HCT116 (cell line): ENCODE data around the gene C4BPB. TPM values are rescaled to one million over a fixed set of nuclear protein-coding genes. Genes with fewer than 3 reads are reported as not detected.

ENCODE experiments used
- ATAC-seq: fragments of 200-7000 bp; cut with Tn5 transposase; 2 replicates; pipeline ENCODE4 v1.9.1; 2020; ENCODE audit warnings: mild to moderate bottlenecking, moderate library complexity
- BruUV-seq: library from RNA; stranded (reverse); fragments of 400-500 nt; replicated peaks from 2 replicates; lab custom pipeline; 2021; lab: Mats Ljungman, UMichigan
- CTCF ChIA-PET: fragments of 300-600 bp; sonication (Branson Sonifier 250); formaldehyde crosslinking; loops from one replicate; lab custom pipeline; 2021; ENCODE audit warnings: antibody characterized with exemption; lab: Charles Lee
- POLR2A ChIA-PET: fragments of 300-600, 350-600 bp; sonication (Branson Sonifier 250); formaldehyde crosslinking; loops from one replicate; lab custom pipeline; 2021; ENCODE audit warnings: antibody characterized with exemption; lab: Charles Lee
- RAD21 ChIA-PET, 2 experiments: fragments of 300-600 bp; sonication (Branson Sonifier 250); formaldehyde crosslinking; loops; one replicate each; lab custom pipeline; 2023; ENCODE audit warnings: low total read pairs in 2 of 2; ENCODE audit not compliant: uncharacterized antibody in 2 of 2, unreplicated experiment in 2 of 2, low non-redundant PET in 1 of 2; lab: Charles Lee
- DNase-seq: peaks from one replicate; pipeline ENCODE4 v3.0.0-alpha.2; 2010; ENCODE audit warnings: low read depth, low spot score
- H2AFZ ChIP-seq: fragments of 200-600 bp; shearing (Covaris generic), sonication (generic); 2 replicates; pipeline ENCODE4 v1.6.1; 2017; ENCODE audit warnings: low read depth, mixed run types, mixed read lengths, antibody characterized with exemption, low read length; ENCODE audit not compliant: poor library complexity, severe bottlenecking
- H3K27ac ChIP-seq: 2 replicates; pipeline ENCODE4 v1.5.1; 2012; ENCODE audit warnings: low read depth, low read length
- H3K27me3 ChIP-seq: fragments of 200-600 bp; sonication (generic); 2 replicates; pipeline ENCODE4 v1.6.1; 2016; ENCODE audit warnings: mixed run types, low read length, mixed read lengths; ENCODE audit not compliant: insufficient read depth
- H3K36me3 ChIP-seq, 2 experiments: fragments of 200-500 bp in 1 of 2; fragments of 200-600 bp in 1 of 2; sonication (Bioruptor generic) in 1 of 2; sonication (generic) in 1 of 2; 2 replicates each; pipeline versions ENCODE4 v1.5.1 to v1.6.1; 2014 to 2016; ENCODE audit warnings: low read length in 2 of 2, inconsistent platforms in 1 of 2, mixed read lengths in 1 of 2, mixed run types in 1 of 2; ENCODE audit not compliant: insufficient read depth in 2 of 2, control insufficient read depth in 1 of 2
- H3K4me1 ChIP-seq, 2 experiments: fragments of 200-600 bp in 1 of 2; sonication (generic) in 1 of 2; 2 replicates each; pipeline versions ENCODE4 v1.5.1 to v1.6.1; 2012 to 2017; ENCODE audit warnings: low read length in 2 of 2, inconsistent platforms in 1 of 2, mild to moderate bottlenecking in 1 of 2, mixed read lengths in 1 of 2, mixed run types in 1 of 2, moderate library complexity in 1 of 2; ENCODE audit not compliant: insufficient read depth in 2 of 2, control insufficient read depth in 1 of 2
- H3K4me2 ChIP-seq: fragments of 200-600 bp; sonication (generic); 2 replicates; pipeline ENCODE4 v1.6.1; 2017; ENCODE audit warnings: mixed run types, low read length, mixed read lengths
- H3K4me3 ChIP-seq, 2 experiments: fragments of 200-600 bp in 1 of 2; sonication (generic) in 1 of 2; replicated peaks in 1 of 2; 2 replicates each; pipeline ENCODE4 v1.5.1; 2011 to 2016; ENCODE audit warnings: low read length in 2 of 2, control low read depth in 1 of 2, low read depth in 1 of 2, mild to moderate bottlenecking in 1 of 2, mixed read lengths in 1 of 2, mixed run types in 1 of 2
- H3K79me2 ChIP-seq: fragments of 200-600 bp; sonication (generic); 2 replicates; pipeline ENCODE4 v1.6.1; 2017; ENCODE audit warnings: mild to moderate bottlenecking, mixed run types, low read length, moderate library complexity, mixed read lengths; ENCODE audit not compliant: insufficient read depth
- H3K9ac ChIP-seq: fragments of 200-600 bp; sonication (generic); 2 replicates; pipeline ENCODE4 v1.6.1; 2016; ENCODE audit warnings: low read length, mixed read lengths
- H3K9me2 ChIP-seq: fragments of 200-600 bp; sonication (generic), shearing (Covaris generic); 2 replicates; pipeline ENCODE4 v1.6.1; 2017; ENCODE audit warnings: mixed run types, mild to moderate bottlenecking, moderate library complexity; ENCODE audit not compliant: insufficient read depth
- H3K9me3 ChIP-seq, 2 experiments: fragments of 200-500 bp in 1 of 2; fragments of 200-600 bp in 1 of 2; sonication (Bioruptor generic) in 1 of 2; sonication (generic) in 1 of 2; 2 replicates each; pipeline ENCODE4 v1.6.1; 2014 to 2017; ENCODE audit warnings: low read length in 2 of 2, mixed read lengths in 2 of 2, inconsistent platforms in 1 of 2, low read depth in 1 of 2, mild to moderate bottlenecking in 1 of 2, mixed run types in 1 of 2, moderate library complexity in 1 of 2; ENCODE audit not compliant: control insufficient read depth in 1 of 2, insufficient read depth in 1 of 2
- H4K20me1 ChIP-seq: fragments of 200-600 bp; sonication (generic), shearing (Covaris generic); 2 replicates; pipeline ENCODE4 v1.6.1; 2017; ENCODE audit warnings: mixed run types, mild to moderate bottlenecking, moderate library complexity; ENCODE audit not compliant: insufficient read depth
- CBX3 ChIP-seq: IDR thresholded peaks from 2 replicates; pipeline ENCODE4 v1.6.1; 2012; ENCODE audit warnings: low read depth
- CEBPB ChIP-seq: IDR thresholded peaks from 2 replicates; pipeline ENCODE4 v1.6.1; 2012; ENCODE audit warnings: low read depth
- EGR1 ChIP-seq: IDR thresholded peaks from 2 replicates; pipeline ENCODE4 v1.6.1; 2012; ENCODE audit warnings: low read depth
- ELF1 ChIP-seq: IDR thresholded peaks from 2 replicates; pipeline ENCODE4 v1.6.1; 2012; ENCODE audit warnings: low read depth, borderline replicate concordance
- EZH2 ChIP-seq: fragments of 200-600 bp; sonication (generic); IDR thresholded peaks from 2 replicates; pipeline ENCODE4 v1.6.1; 2017; ENCODE audit warnings: antibody characterized with exemption, mixed run types
- EZH2phosphoT487 ChIP-seq: fragments of 200-600 bp; IDR thresholded peaks from 2 replicates; pipeline ENCODE4 v1.6.1; 2018; ENCODE audit warnings: antibody characterized with exemption, borderline replicate concordance
- FOSL1 ChIP-seq: IDR thresholded peaks from 2 replicates; pipeline ENCODE4 v1.6.1; 2012; ENCODE audit warnings: low read depth
- JUND ChIP-seq: IDR thresholded peaks from 2 replicates; pipeline ENCODE4 v1.6.1; 2012
- POLR2A ChIP-seq: IDR thresholded peaks from 2 replicates; pipeline ENCODE4 v1.7.0; 2011; ENCODE audit warnings: borderline replicate concordance; ENCODE audit not compliant: insufficient read depth, insufficient read length; ENCODE audit errors: extremely low read depth
- POLR2AphosphoS5 ChIP-seq: IDR thresholded peaks from 2 replicates; pipeline ENCODE4 v1.6.1; 2011; ENCODE audit warnings: mild to moderate bottlenecking, low read depth, low read length, moderate library complexity
- RAD21 ChIP-seq: IDR thresholded peaks from 2 replicates; pipeline ENCODE4 v1.6.1; 2012; ENCODE audit warnings: low read depth, mild to moderate bottlenecking
- SIN3A ChIP-seq: IDR thresholded peaks from 2 replicates; pipeline ENCODE4 v1.6.1; 2012; ENCODE audit warnings: low read depth
- SP1 ChIP-seq: IDR thresholded peaks from 2 replicates; pipeline ENCODE4 v1.6.1; 2012; ENCODE audit warnings: low read depth
- SRF ChIP-seq: IDR thresholded peaks from 2 replicates; pipeline ENCODE4 v1.6.1; 2012; ENCODE audit warnings: low read depth
- TCF7L2 ChIP-seq: IDR thresholded peaks from 2 replicates; pipeline ENCODE4 v1.7.0; 2011; ENCODE audit warnings: borderline replicate concordance, inconsistent platforms; ENCODE audit not compliant: insufficient read depth, insufficient read length; ENCODE audit errors: extremely low read depth
- YY1 ChIP-seq: IDR thresholded peaks from 2 replicates; pipeline ENCODE4 v1.6.1; 2011; ENCODE audit warnings: low read length, low read depth, moderate library complexity, mild to moderate bottlenecking; ENCODE audit not compliant: insufficient replicate concordance; ENCODE audit errors: extremely low read depth
- ZFX ChIP-seq: fragments of 450-650 bp; IDR thresholded peaks from 2 replicates; pipeline ENCODE4 v1.6.1; 2017
- ZNF274 ChIP-seq: fragments of 200-500 bp; sonication (Bioruptor generic); IDR thresholded peaks from 2 replicates; pipeline ENCODE4 v1.6.1; 2014; ENCODE audit warnings: mild to moderate bottlenecking, low read depth, low read length, inconsistent platforms
- intact Hi-C: fragments of 100-400 bp; cut with micrococcal nuclease; formaldehyde crosslinking; loops from 2 replicates; pipeline ENCODE4 v1.10.0; 2022
- total RNA-seq: library from RNA; stranded (reverse); gene quantifications from one replicate; pipeline ENCODE4 v1.2.1, GENCODE V29; 2021; ENCODE audit not compliant: unreplicated experiment
- TF ChIP-seq, protein P1 (sequence below), 3 experiments: fragments of 200-600 bp in 1 of 3; sonication (generic) in 1 of 3; IDR thresholded peaks in 2 of 3; conservative IDR thresholded peaks in 1 of 3; 2 replicates each; pipeline ENCODE4 v1.5.1; 2012 to 2017; ENCODE audit warnings: low read depth in 2 of 3, low read length in 2 of 3, antibody characterized with exemption in 1 of 3, borderline replicate concordance in 1 of 3, control low read depth in 1 of 3, mild to moderate bottlenecking in 1 of 3, mixed read lengths in 1 of 3, mixed run types in 1 of 3, moderate library complexity in 1 of 3; ENCODE audit not compliant: insufficient read depth in 1 of 3
- TF ChIP-seq, protein P2 (sequence below): IDR thresholded peaks from 2 replicates; pipeline ENCODE4 v1.6.1; 2012
- TF ChIP-seq, protein P3 (sequence below): IDR thresholded peaks from 2 replicates; pipeline ENCODE4 v1.6.1; 2012

C4BPB gene
- total RNA-seq, 1 experiment from 2014 or later, result not detected

DNA sequence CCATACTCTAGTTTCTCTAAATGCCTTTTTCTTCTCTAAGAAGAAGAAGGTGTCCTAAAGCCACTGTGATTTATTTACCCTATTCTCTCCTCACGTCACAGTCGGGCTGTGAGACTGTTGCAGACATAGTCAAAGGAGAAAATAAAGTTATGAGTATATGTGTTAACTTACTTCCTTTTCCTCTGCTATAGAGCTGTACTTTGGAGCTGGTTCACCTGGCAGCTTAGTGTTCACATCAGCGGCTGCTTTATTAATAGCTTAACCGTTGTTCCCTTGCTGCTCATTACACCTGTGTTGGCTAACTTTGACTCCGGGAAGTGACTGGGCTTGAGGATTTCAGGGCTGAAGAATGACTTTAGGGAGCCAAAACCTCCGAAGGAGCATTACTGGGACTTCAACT, 32.0 kb upstream of the C4BPB start:
- H3K9me3 ChIP-seq, result no peaks in the 10 kb centered on the region
- ChIA-PET CTCF (no interaction called here), RAD21 (no interaction called here), POLR2A (no interaction called here)
- no peaks in the 10 kb centered on the region; the same call in 1 of the 2 replicates for H3K79me2 ChIP-seq
- intact Hi-C loops, result no loop called here
- H3K4me2 ChIP-seq, result no peak overlapping the region
- H3K4me3 ChIP-seq, result no peak overlapping the region
- H3K36me3 ChIP-seq, result peaks cover 0 to 3% of the 10 kb centered on the region in 2 experiments; a peak in 1 of 4 replicates
- ATAC-seq, result no peak
- no peaks in the 10 kb centered on the region for H3K9me2 ChIP-seq
- no peak overlapping the region for H2AFZ ChIP-seq
- BruUV-seq, result no TSS peak
- TF ChIP-seq RAD21, result no peak
- TF ChIP-seq EZH2phosphoT487, result no peak
- H3K4me1 ChIP-seq, result peaks cover 4 to 13% of the 10 kb centered on the region in 2 experiments
- no peaks in the 10 kb centered on the region for H4K20me1 ChIP-seq
- H3K27me3 ChIP-seq, result no peaks in the 10 kb centered on the region
- DNase-seq, result no peak
- no peak overlapping the region for H3K27ac ChIP-seq
- no peak overlapping the region for H3K9ac ChIP-seq

DNA sequence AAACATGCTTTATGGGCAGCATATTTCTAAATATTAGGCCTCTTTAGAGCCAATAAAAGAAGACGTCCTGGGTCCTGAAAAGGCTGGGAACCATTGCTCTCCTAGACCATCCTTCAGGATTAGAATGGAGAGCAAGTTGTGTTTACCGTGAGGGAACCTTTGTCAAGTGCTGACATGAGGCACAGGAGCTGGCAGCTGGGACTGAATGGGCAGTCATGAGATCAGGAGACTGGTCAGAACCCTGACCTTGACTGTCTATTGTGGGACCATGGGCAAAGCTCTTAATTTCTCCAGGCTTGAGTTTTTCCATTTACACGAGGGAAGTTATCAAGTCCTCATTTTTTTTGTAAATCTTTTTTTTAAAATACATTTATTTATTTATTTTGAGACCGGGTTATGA, 30.4 kb upstream of the C4BPB start:
- TF ChIP-seq ELF1, result no peak
- TF ChIP-seq POLR2A, result no peak
- TF ChIP-seq POLR2AphosphoS5, result no peak
- TF ChIP-seq TCF7L2, result no peak
- TF ChIP-seq, protein P1, sequence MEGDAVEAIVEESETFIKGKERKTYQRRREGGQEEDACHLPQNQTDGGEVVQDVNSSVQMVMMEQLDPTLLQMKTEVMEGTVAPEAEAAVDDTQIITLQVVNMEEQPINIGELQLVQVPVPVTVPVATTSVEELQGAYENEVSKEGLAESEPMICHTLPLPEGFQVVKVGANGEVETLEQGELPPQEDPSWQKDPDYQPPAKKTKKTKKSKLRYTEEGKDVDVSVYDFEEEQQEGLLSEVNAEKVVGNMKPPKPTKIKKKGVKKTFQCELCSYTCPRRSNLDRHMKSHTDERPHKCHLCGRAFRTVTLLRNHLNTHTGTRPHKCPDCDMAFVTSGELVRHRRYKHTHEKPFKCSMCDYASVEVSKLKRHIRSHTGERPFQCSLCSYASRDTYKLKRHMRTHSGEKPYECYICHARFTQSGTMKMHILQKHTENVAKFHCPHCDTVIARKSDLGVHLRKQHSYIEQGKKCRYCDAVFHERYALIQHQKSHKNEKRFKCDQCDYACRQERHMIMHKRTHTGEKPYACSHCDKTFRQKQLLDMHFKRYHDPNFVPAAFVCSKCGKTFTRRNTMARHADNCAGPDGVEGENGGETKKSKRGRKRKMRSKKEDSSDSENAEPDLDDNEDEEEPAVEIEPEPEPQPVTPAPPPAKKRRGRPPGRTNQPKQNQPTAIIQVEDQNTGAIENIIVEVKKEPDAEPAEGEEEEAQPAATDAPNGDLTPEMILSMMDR (IDR thresholded peaks at IDR 0.05 in 2 of 3, conservative IDR thresholded peaks at IDR 0.05 in 1 of 3; ENCODE audit: borderline replicate concordance in 1 of 3, insufficient read depth in 1 of 3, low read depth in 2 of 3, low read length in 2 of 3), result no peak
- no peak for TF ChIP-seq YY1
- TF ChIP-seq, protein P2, sequence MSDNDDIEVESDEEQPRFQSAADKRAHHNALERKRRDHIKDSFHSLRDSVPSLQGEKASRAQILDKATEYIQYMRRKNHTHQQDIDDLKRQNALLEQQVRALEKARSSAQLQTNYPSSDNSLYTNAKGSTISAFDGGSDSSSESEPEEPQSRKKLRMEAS, result no peak
- TF ChIP-seq EZH2, result no peak
- no peak for TF ChIP-seq SRF
- TF ChIP-seq FOSL1, result no peak
- TF ChIP-seq, protein P3, sequence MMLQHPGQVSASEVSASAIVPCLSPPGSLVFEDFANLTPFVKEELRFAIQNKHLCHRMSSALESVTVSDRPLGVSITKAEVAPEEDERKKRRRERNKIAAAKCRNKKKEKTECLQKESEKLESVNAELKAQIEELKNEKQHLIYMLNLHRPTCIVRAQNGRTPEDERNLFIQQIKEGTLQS, result no peak
- TF ChIP-seq RAD21, result no peak
- no peak for TF ChIP-seq ZNF274
- TF ChIP-seq EGR1, result no peak
- TF ChIP-seq SIN3A, result no peak
- TF ChIP-seq CEBPB, result no peak
- TF ChIP-seq CBX3, result no peak
- TF ChIP-seq ZFX, result no peak
- TF ChIP-seq SP1, result no peak
- no peak for TF ChIP-seq JUND
- BruUV-seq, result no TSS peak
- POLR2A ChIA-PET, result no interaction called here
- no peaks in the 10 kb centered on the region for H3K9me3 ChIP-seq
- intact Hi-C loops, result no loop called here
- RAD21 ChIA-PET, result no interaction called here
- no peaks in the 10 kb centered on the region; the same call in 1 of the 2 replicates for H3K79me2 ChIP-seq
- H3K9me2 ChIP-seq, result no peaks in the 10 kb centered on the region
- H4K20me1 ChIP-seq, result no peaks in the 10 kb centered on the region
- DNase-seq, result no peak
- ATAC-seq, result no peak
- H3K4me3 ChIP-seq, result no peak overlapping the region
- peaks cover 0 to 5% of the 10 kb centered on the region in 2 experiments; a peak in 2 of 4 replicates for H3K4me1 ChIP-seq
- H3K4me2 ChIP-seq, result no peak overlapping the region
- H3K27ac ChIP-seq, result no peak overlapping the region
- peaks cover 0 to 7% of the 10 kb centered on the region in 2 experiments; a peak in 1 of 4 replicates for H3K36me3 ChIP-seq
- CTCF ChIA-PET, result no interaction called here
- H3K27me3 ChIP-seq, result no peaks in the 10 kb centered on the region
- H3K9ac ChIP-seq, result no peak overlapping the region
- no peak overlapping the region for H2AFZ ChIP-seq
